Raji (cell line): Measurements from ENCODE around the gene HIVEP2.

Experiments
- POLR2A ChIP-seq: IDR thresholded peaks from 2 replicates; pipeline ENCODE4 v1.6.1; 2011; ENCODE audit warnings: low read depth, low read length, control low read depth; ENCODE audit not compliant: insufficient read depth

The HIVEP2 gene

GRCh38 chr6:142757852-142758628, 186.9 kb downstream of the HIVEP2 start:
- no peak for TF ChIP-seq POLR2A

- no peak for TF ChIP-seq POLR2A
These were observed 188.8 kb downstream of the HIVEP2 start for GRCh38 chr6:142756215-142756630.

- TF ChIP-seq POLR2A, result no peak
These were observed 191.8 kb downstream of the HIVEP2 start for GRCh38 chr6:142753196-142753595.

- no peak for TF ChIP-seq POLR2A
These were observed 192.6 kb downstream of the HIVEP2 start for GRCh38 chr6:142752348-142752747.

- TF ChIP-seq POLR2A, result no peak
These were observed 193.5 kb downstream of the HIVEP2 start for GRCh38 chr6:142751452-142751851.

- no peak for TF ChIP-seq POLR2A
These were observed 194.0 kb downstream of the HIVEP2 start for GRCh38 chr6:142750998-142751397.

- TF ChIP-seq POLR2A, result no peak
These were observed 195.4 kb downstream of the HIVEP2 start for GRCh38 chr6:142749556-142749955.

- no peak for TF ChIP-seq POLR2A
These were observed 198.5 kb downstream of the HIVEP2 start for GRCh38 chr6:142746524-142746923.

- TF ChIP-seq POLR2A, result no peak
These were observed 200.1 kb downstream of the HIVEP2 start for GRCh38 chr6:142744836-142745235.

- TF ChIP-seq POLR2A, result no peak
These were observed 204.5 kb downstream of the HIVEP2 start for GRCh38 chr6:142740449-142740848.

- TF ChIP-seq POLR2A, result no peak
These were observed 206.2 kb downstream of the HIVEP2 start for GRCh38 chr6:142738731-142739130.

- TF ChIP-seq POLR2A, result no peak
These were observed 207.0 kb downstream of the HIVEP2 start for GRCh38 chr6:142738035-142738396.

- TF ChIP-seq POLR2A, result no peak
These were observed 207.5 kb downstream of the HIVEP2 start for GRCh38 chr6:142737368-142738034.

- no peak for TF ChIP-seq POLR2A
These were observed 209.8 kb downstream of the HIVEP2 start for GRCh38 chr6:142735204-142735603.

GRCh38 chr6:142732790-142733189, 212.2 kb downstream of the HIVEP2 start:
- no peak for TF ChIP-seq POLR2A

- TF ChIP-seq POLR2A, result no peak
These were observed 213.4 kb downstream of the HIVEP2 start for GRCh38 chr6:142731611-142732010.
